Hepatocyte (in vitro differentiated cells): Measurements from ENCODE around the gene COX6A1.

Experiments used
- CTCF ChIP-seq: fragments of 200-600 bp; sonication (generic); IDR thresholded peaks from 2 replicates; pipeline ENCODE4 v1.5.1; 2016; ENCODE audit warnings: antibody characterized with exemption, mild to moderate bottlenecking; ENCODE audit not compliant: poor library complexity
- EZH2phosphoT487 ChIP-seq: fragments of 200-600 bp; sonication (generic); IDR thresholded peaks from one replicate; pipeline ENCODE4 v1.6.1; 2018; ENCODE audit warnings: antibody characterized with exemption, mild to moderate bottlenecking, low read depth, moderate library complexity; ENCODE audit not compliant: unreplicated experiment, severe bottlenecking

GRCh38 chr12:120489018-120489417, 51.1 kb downstream of the COX6A1 start:
- TF ChIP-seq EZH2phosphoT487 (no peak), CTCF (no peak)
